GM12875 (cell line): ENCODE measurements around the gene PALD1.
A peak's percentile ranks its signal among the peaks of the same experiment; 100 is the strongest.

ENCODE experiments used
- H3K4me3 ChIP-seq: one replicate; pipeline ENCODE4 v1.5.1; 2011; ENCODE audit warnings: low read depth, low read length, control low read depth
- CTCF ChIP-seq: IDR thresholded peaks from 2 replicates; pipeline ENCODE4 v1.5.1; 2011; ENCODE audit warnings: low read depth, mild to moderate bottlenecking, control low read depth, inconsistent platforms, low read length, moderate library complexity, borderline replicate concordance; ENCODE audit not compliant: insufficient read depth

Gene PALD1

GRCh38 chr10:70478191-70479164 is at the start of gene PALD1:
PALD1 (plus strand) TSS chr10:70478767; CDS start chr10:70525952, 47,185 bp downstream.
- TF ChIP-seq CTCF, result no peak
- H3K4me3 ChIP-seq, result peak within 1 kb of the TSS; percentile 85

- TF ChIP-seq CTCF, result no peak
- H3K4me3 ChIP-seq, result no peak overlapping the region
These were observed 47.8 kb upstream of the PALD1 start for GRCh38 chr10:70430493-70431445.

GRCh38 chr10:70432101-70432500 is 46.5 kb upstream of the PALD1 start:
- TF ChIP-seq CTCF, result no peak
- H3K4me3 ChIP-seq, result no peak overlapping the region

GRCh38 chr10:70432561-70433263 is 45.9 kb upstream of the PALD1 start:
- TF ChIP-seq CTCF, result no peak
- H3K4me3 ChIP-seq, result no peak overlapping the region

GRCh38 chr10:70433581-70434280 is 44.8 kb upstream of the PALD1 start:
- no peak for TF ChIP-seq CTCF
- H3K4me3 ChIP-seq, result no peak overlapping the region
